CD4-positive, alpha-beta T cell (primary cell): ENCODE data around the gene CSF2RB. TPM values are rescaled to one million over a fixed set of nuclear protein-coding genes. Genes with fewer than 3 reads are reported as not detected.

Source experiments
- ATAC-seq: fragments of 200-7000 bp; cut with Tn5 transposase; one replicate; pipeline ENCODE4 v1.10.0; 2022; ENCODE audit warnings: mild to moderate bottlenecking; ENCODE audit not compliant: poor library complexity
- CTCF ChIA-PET: fragments of 350-600 bp; sonication (Branson Sonifier 250); formaldehyde crosslinking; loops from one replicate; lab custom pipeline; 2021; ENCODE audit warnings: antibody characterized with exemption, inconsistent platforms; lab: Charles Lee
- POLR2A ChIA-PET: fragments of 350-600 bp; sonication (Branson Sonifier 250); formaldehyde crosslinking; loops from one replicate; lab custom pipeline; 2021; ENCODE audit warnings: antibody characterized with exemption, inconsistent platforms; lab: Charles Lee
- DNase-seq, 14 experiments: peaks; one replicate each; pipeline ENCODE4 v3.0.0-alpha.2; 2013 to 2020; ENCODE audit warnings: mixed read lengths in 2 of 14
- H3K27ac ChIP-seq, 2 donors: one replicate each; pipeline versions ENCODE4 v1.5.1 to v1.7.0; 2013; ENCODE audit warnings: low read length in 2 of 2, low read depth in 1 of 2, mild to moderate bottlenecking in 1 of 2
- H3K27me3 ChIP-seq, 2 experiments: 1 replicate in 1 of 2; 2 replicates in 1 of 2; pipeline versions ENCODE4 v1.6.1 to v1.7.0; 2013; ENCODE audit warnings: low read length in 2 of 2, control low read depth in 1 of 2, mild to moderate bottlenecking in 1 of 2, moderate library complexity in 1 of 2; ENCODE audit not compliant: insufficient read depth in 2 of 2, control insufficient read depth in 1 of 2
- H3K36me3 ChIP-seq: one replicate; pipeline ENCODE4 v1.6.1; 2013; ENCODE audit warnings: low read length, control low read depth; ENCODE audit not compliant: insufficient read depth
- H3K4me1 ChIP-seq: one replicate; pipeline ENCODE4 v1.6.1; 2013; ENCODE audit warnings: low read length, control low read depth; ENCODE audit not compliant: insufficient read depth
- H3K4me3 ChIP-seq: one replicate; pipeline ENCODE4 v1.5.1; 2013; ENCODE audit warnings: mild to moderate bottlenecking, low read length, moderate library complexity
- H3K9me3 ChIP-seq, 2 experiments: 1 replicate in 1 of 2; 2 replicates in 1 of 2; pipeline versions ENCODE4 v1.6.1 to v1.7.0; 2013; ENCODE audit warnings: low read length in 2 of 2, mild to moderate bottlenecking in 2 of 2, control low read depth in 1 of 2, moderate library complexity in 1 of 2; ENCODE audit not compliant: control insufficient read depth in 1 of 2, insufficient read depth in 1 of 2
- H3K27ac Mint-ChIP-seq: one replicate; pipeline ENCODE4 v1.8.0; 2020; ENCODE audit warnings: mixed read lengths
- H3K27me3 Mint-ChIP-seq: one replicate; pipeline ENCODE4 v1.8.0; 2021; ENCODE audit warnings: mixed read lengths
- H3K36me3 Mint-ChIP-seq: one replicate; pipeline ENCODE4 v1.8.0; 2021; ENCODE audit warnings: low read depth, mixed read lengths
- H3K4me1 Mint-ChIP-seq: one replicate; pipeline ENCODE4 v1.8.0; 2021; ENCODE audit warnings: low read depth, mixed read lengths
- H3K4me3 Mint-ChIP-seq: one replicate; pipeline ENCODE4 v1.8.0; 2020; ENCODE audit warnings: mild to moderate bottlenecking, mixed read lengths
- H3K9me3 Mint-ChIP-seq: one replicate; pipeline ENCODE4 v1.8.0; 2020; ENCODE audit warnings: mixed read lengths
- CTCF ChIP-seq: fragments of 200-600 bp; IDR thresholded peaks from one replicate; pipeline ENCODE4 v1.8.0; 2022; ENCODE audit warnings: antibody characterized with exemption, mild to moderate bottlenecking
- intact Hi-C, 2 experiments: fragments of 100-400 bp; cut with DNase I in 1 of 2; cut with micrococcal nuclease in 1 of 2; formaldehyde crosslinking; loops; one replicate each; pipeline versions ENCODE4 v1.15.1 to v1.9.0; 2023 to 2025; cut with DNase I, micrococcal nuclease
- total RNA-seq, 174 experiments: library from RNA in 2 of 174; stranded (reverse) in 2 of 174; gene quantifications; one replicate each; pipeline ENCODE4 v1.2.3 and lab custom pipeline; 2021 to 2026

CSF2RB gene
- total RNA-seq, 2 experiments from 2014 or later: 1.5 TPM

GRCh38 chr22:36897611-36898010 lies 15.8 kb upstream of the CSF2RB start:
- Histone ChIP-seq H3K9me3 (peaks cover 7 to 9% of the 10 kb centered on the region in 2 experiments), H3K4me3 (no peak overlapping the region), H3K4me1 (peaks cover 15% of the 10 kb centered on the region), H3K27ac (no peak overlapping the region), H3K27me3 (peaks cover 5 to 15% of the 10 kb centered on the region in 2 experiments), H3K36me3 (no peaks in the 10 kb centered on the region)
- Mint-ChIP-seq H3K4me1 (peaks cover 6% of the 10 kb centered on the region), H3K27ac (no peak overlapping the region), H3K4me3 (no peak overlapping the region), H3K27me3 (peaks cover 34% of the 10 kb centered on the region), H3K9me3 (peaks cover 2% of the 10 kb centered on the region), H3K36me3 (no peaks in the 10 kb centered on the region)
- no peak for DNase-seq
- intact Hi-C loops: no loop called here
- ChIA-PET POLR2A (interaction anchor here (0.6 kb wide), 1 partner anchor 11 kb away, joined by 3 read pairs; no protein-coding TSS in a partner anchor), CTCF (no interaction called here)
- no peak for ATAC-seq
- TF ChIP-seq CTCF: no peak

- H3K4me3 Mint-ChIP-seq: no peak overlapping the region
- ChIA-PET POLR2A (no interaction called here), CTCF (no interaction called here)
- H3K27ac ChIP-seq: no peak overlapping the region
- H3K9me3 ChIP-seq: peaks cover 7 to 9% of the 10 kb centered on the region in 2 experiments
- no peaks in the 10 kb centered on the region for H3K36me3 ChIP-seq
- no peak overlapping the region for H3K27ac Mint-ChIP-seq
- peaks cover 15% of the 10 kb centered on the region for H3K4me1 ChIP-seq
- ATAC-seq (no peak), DNase-seq (no peak)
- intact Hi-C loops: no loop called here
- peaks cover 2% of the 10 kb centered on the region for H3K9me3 Mint-ChIP-seq
- no peaks in the 10 kb centered on the region for H3K36me3 Mint-ChIP-seq
- peaks cover 42% of the 10 kb centered on the region for H3K27me3 Mint-ChIP-seq
- H3K27me3 ChIP-seq: peaks cover 5 to 15% of the 10 kb centered on the region in 2 experiments
- H3K4me3 ChIP-seq: no peak overlapping the region
- H3K4me1 Mint-ChIP-seq: peaks cover 6% of the 10 kb centered on the region
- no peak for TF ChIP-seq CTCF
Measured at GRCh38 chr22:36898690-36899089, 14.7 kb upstream of the CSF2RB start.

GRCh38 chr22:36899498-36899897 lies 13.9 kb upstream of the CSF2RB start:
- Histone ChIP-seq H3K4me1 (peaks cover 15% of the 10 kb centered on the region), H3K27ac (no peak overlapping the region), H3K27me3 (peaks cover 5 to 15% of the 10 kb centered on the region in 2 experiments), H3K9me3 (peaks cover 7 to 9% of the 10 kb centered on the region in 2 experiments), H3K4me3 (no peak overlapping the region), H3K36me3 (no peaks in the 10 kb centered on the region)
- no peak for DNase-seq
- Mint-ChIP-seq H3K36me3 (no peaks in the 10 kb centered on the region), H3K4me1 (peaks cover 6% of the 10 kb centered on the region), H3K4me3 (no peak overlapping the region), H3K9me3 (peaks cover 2% of the 10 kb centered on the region), H3K27me3 (peaks cover 48% of the 10 kb centered on the region), H3K27ac (no peak overlapping the region)
- no peak for TF ChIP-seq CTCF
- POLR2A ChIA-PET: no interaction called here
- CTCF ChIA-PET: no interaction called here
- no peak for ATAC-seq
- intact Hi-C loops: no loop called here
